KG1 (cell line): ENCODE data around the gene DCUN1D5.
"Not testable (repeated sequence)": the region's sequence is repeated elsewhere in the genome, so short reads cannot be mapped to it uniquely, and the experiment has no call there.

Experiments
- DNase-seq: peaks from one replicate; lab custom pipeline; 2025; lab: John Stamatoyannopoulos, UW

DCUN1D5 gene

GRCh38 chr11:103055221-103055890 lies 36.6 kb downstream of the DCUN1D5 start:
- DNase-seq, result peak; percentile 25

- no peak for DNase-seq
Observed at GRCh38 chr11:103053997-103054396, 38.0 kb downstream of the DCUN1D5 start.

GRCh38 chr11:103051981-103052380 lies 40.0 kb downstream of the DCUN1D5 start:
- DNase-seq, result no peak

GRCh38 chr11:103051151-103051801 lies 40.7 kb downstream of the DCUN1D5 start:
- DNase-seq, result no peak

- no peak for DNase-seq
Observed at GRCh38 chr11:103050351-103050750, 41.6 kb downstream of the DCUN1D5 start.

GRCh38 chr11:103047837-103048236 lies 44.1 kb downstream of the DCUN1D5 start:
- no peak for DNase-seq

GRCh38 chr11:103043826-103044678 lies 47.9 kb downstream of the DCUN1D5 start:
- no peak for DNase-seq

- no peak for DNase-seq
Observed at GRCh38 chr11:103042161-103042560, 49.8 kb downstream of the DCUN1D5 start.

- peak; percentile 42 for DNase-seq
Observed at GRCh38 chr11:103035791-103036434, 56.0 kb downstream of the DCUN1D5 start.

- DNase-seq, result no peak
Observed at GRCh38 chr11:103035216-103035615, 56.7 kb downstream of the DCUN1D5 start.

- no peak for DNase-seq
Observed at GRCh38 chr11:103031834-103032233, 60.1 kb downstream of the DCUN1D5 start.

- no peak for DNase-seq
Observed at GRCh38 chr11:103029401-103029800, 62.6 kb downstream of the DCUN1D5 start.

- not testable (repeated sequence) for DNase-seq
Observed at GRCh38 chr11:103028304-103029020, 63.5 kb downstream of the DCUN1D5 start.

- DNase-seq, result no peak
Observed at GRCh38 chr11:103024086-103024485, 67.9 kb downstream of the DCUN1D5 start.

GRCh38 chr11:103016031-103016430 lies 75.9 kb downstream of the DCUN1D5 start:
- no peak for DNase-seq

GRCh38 chr11:103013421-103013820 lies 78.5 kb downstream of the DCUN1D5 start:
- DNase-seq, result no peak
